ENCODE data around the gene ALPP.
"Not testable (repeated sequence)": the region's sequence is repeated elsewhere in the genome, so short reads cannot be mapped to it uniquely, and the experiment has no call there.

Gene ALPP

GRCh38 chr2:232364806-232365594, 13.6 kb upstream of the ALPP start:
- DNase-seq: not testable (repeated sequence)

GRCh38 chr2:232365621-232366321, 12.8 kb upstream of the ALPP start:
- peak in 1 of 5 experiments; percentile 32 for DNase-seq

- DNase-seq: not testable (repeated sequence)
These were observed 12.1 kb upstream of the ALPP start for GRCh38 chr2:232366461-232366860.

- DNase-seq: no peak
These were observed 11.5 kb upstream of the ALPP start for GRCh38 chr2:232367016-232367415.

GRCh38 chr2:232367591-232368233, 10.8 kb upstream of the ALPP start:
- DNase-seq: no peak

- DNase-seq: no peak
These were observed 10.2 kb upstream of the ALPP start for GRCh38 chr2:232368311-232368731.

- no peak for DNase-seq
These were observed 9.2 kb upstream of the ALPP start for GRCh38 chr2:232369126-232369951.

GRCh38 chr2:232370007-232370406, 8.5 kb upstream of the ALPP start:
- not testable (repeated sequence) for DNase-seq

- DNase-seq: no peak
These were observed 6.0 kb upstream of the ALPP start for GRCh38 chr2:232372231-232373208.

GRCh38 chr2:232374356-232374755, 4.2 kb upstream of the ALPP start:
- no peak for DNase-seq

GRCh38 chr2:232375164-232375563, 3.4 kb upstream of the ALPP start:
- DNase-seq: no peak

GRCh38 chr2:232376260-232376659, 2.3 kb upstream of the ALPP start:
- no peak for DNase-seq

- DNase-seq: no peak
These were observed 1.8 kb upstream of the ALPP start for GRCh38 chr2:232376713-232377112.

- no peak for DNase-seq
These were observed 1.2 kb upstream of the ALPP start for GRCh38 chr2:232377319-232377718.

GRCh38 chr2:232377841-232378734, 463 bp upstream of the ALPP start:
- DNase-seq: no peak

- not testable (repeated sequence) for DNase-seq
These were observed 1.3 kb downstream of the ALPP start for GRCh38 chr2:232379610-232380590.

GRCh38 chr2:232381204-232382031, 2.9 kb downstream of the ALPP start:
- peak in 1 of 5 experiments; percentile 19 for DNase-seq

Measured in T-helper 2 cell (primary cell).